ENCODE measurements around the gene ABTB2. TPM values are rescaled to one million over a fixed set of nuclear protein-coding genes. Genes with fewer than 3 reads are reported as not detected.

ABTB2 gene
- total RNA-seq, 4 donors from 2014 or later = 3.4 to 6.2 (median 4.2) TPM

DNA sequence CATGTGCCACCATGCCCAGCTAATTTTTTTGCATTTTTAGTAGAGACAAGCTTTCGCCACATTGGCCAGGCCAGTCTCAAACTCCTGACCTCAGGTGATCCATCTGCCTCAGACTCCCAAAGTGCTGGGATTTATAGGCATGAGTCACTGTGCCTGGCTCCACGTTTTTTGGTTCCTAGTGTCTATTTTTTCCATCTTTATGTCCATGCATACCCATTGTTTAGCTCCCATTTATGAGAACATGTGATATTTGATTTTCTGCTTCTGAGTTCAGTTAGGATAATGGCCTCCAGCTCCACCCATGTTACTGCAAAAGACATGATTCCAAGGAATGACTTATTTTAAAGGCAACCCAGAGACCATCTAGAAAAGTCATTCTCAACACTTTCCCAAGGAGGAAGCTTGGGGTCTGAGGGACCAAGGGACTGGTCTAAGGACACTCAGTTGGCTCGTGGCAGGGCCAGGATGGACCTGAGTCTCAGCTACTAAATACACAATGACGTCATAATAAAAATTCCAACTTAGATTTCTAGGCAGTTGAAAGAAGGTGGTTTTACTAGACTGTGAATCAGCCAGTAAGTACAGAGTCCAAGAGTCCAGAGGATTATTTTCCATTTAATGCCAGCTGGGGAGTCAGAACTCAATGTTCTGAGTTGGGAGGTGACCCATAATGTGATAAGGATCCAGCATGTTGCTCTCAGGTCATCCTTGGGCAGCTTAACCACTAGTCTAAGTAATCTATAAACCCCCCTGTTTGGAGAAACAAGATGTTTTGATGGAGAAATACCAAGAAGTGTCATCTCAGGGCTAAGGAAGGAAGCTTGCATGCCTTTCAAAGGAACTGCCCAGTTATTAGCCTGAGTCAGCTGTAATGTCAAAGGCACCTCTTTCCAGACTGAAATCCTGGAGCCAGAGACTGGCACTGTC is 39.4 kb downstream of the ABTB2 start:
- TF ChIP-seq, protein P1, sequence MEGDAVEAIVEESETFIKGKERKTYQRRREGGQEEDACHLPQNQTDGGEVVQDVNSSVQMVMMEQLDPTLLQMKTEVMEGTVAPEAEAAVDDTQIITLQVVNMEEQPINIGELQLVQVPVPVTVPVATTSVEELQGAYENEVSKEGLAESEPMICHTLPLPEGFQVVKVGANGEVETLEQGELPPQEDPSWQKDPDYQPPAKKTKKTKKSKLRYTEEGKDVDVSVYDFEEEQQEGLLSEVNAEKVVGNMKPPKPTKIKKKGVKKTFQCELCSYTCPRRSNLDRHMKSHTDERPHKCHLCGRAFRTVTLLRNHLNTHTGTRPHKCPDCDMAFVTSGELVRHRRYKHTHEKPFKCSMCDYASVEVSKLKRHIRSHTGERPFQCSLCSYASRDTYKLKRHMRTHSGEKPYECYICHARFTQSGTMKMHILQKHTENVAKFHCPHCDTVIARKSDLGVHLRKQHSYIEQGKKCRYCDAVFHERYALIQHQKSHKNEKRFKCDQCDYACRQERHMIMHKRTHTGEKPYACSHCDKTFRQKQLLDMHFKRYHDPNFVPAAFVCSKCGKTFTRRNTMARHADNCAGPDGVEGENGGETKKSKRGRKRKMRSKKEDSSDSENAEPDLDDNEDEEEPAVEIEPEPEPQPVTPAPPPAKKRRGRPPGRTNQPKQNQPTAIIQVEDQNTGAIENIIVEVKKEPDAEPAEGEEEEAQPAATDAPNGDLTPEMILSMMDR (IDR thresholded peaks at IDR 0.05) = no peak
- DNase-seq (ENCODE audit: low spot score) (no peak), ATAC-seq (ENCODE audit: low FRiP score) (peak; percentile 64)

DNA sequence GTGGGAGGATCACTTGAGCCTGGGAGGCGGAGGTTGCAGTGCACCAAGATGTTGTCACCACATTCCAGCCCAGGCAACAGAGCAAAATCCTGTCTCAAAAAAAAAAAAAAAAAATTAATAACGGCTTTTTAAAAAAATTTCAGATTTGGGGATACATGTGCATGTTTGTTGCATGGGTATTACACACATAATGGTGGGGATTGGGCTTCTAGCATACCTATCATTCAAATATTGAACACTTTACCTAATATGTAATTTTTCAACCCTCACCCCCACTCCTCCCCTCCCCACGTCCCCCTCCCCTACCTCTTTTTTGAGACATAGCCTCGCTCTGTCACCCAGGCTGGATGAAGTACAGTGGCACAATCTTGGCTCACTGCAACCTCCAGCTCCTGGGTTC is 40.1 kb downstream of the ABTB2 start:
- TF ChIP-seq, protein P1 (IDR thresholded peaks at IDR 0.05) = no peak
- no peak for ATAC-seq (ENCODE audit: low FRiP score)
- no peak for DNase-seq (ENCODE audit: low spot score)

DNA sequence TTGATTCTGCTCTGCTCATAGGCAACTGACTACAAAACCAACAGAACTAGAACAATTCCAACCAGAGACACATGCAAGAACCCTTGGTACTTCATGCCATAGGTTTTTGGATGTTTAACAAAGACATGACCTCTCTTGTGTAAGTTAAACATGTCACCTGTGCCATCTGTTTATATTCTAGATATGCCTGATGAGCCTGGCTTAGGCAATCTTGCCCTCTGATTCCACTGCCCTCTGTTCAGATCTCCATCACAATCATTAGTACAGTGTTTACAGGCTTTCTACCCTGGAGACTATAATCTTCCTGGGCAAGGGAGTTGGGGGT is 40.8 kb downstream of the ABTB2 start:
- TF ChIP-seq, protein P1 (IDR thresholded peaks at IDR 0.05) = no peak
- DNase-seq (ENCODE audit: low spot score) (no peak), ATAC-seq (ENCODE audit: low FRiP score) (no peak)

DNA sequence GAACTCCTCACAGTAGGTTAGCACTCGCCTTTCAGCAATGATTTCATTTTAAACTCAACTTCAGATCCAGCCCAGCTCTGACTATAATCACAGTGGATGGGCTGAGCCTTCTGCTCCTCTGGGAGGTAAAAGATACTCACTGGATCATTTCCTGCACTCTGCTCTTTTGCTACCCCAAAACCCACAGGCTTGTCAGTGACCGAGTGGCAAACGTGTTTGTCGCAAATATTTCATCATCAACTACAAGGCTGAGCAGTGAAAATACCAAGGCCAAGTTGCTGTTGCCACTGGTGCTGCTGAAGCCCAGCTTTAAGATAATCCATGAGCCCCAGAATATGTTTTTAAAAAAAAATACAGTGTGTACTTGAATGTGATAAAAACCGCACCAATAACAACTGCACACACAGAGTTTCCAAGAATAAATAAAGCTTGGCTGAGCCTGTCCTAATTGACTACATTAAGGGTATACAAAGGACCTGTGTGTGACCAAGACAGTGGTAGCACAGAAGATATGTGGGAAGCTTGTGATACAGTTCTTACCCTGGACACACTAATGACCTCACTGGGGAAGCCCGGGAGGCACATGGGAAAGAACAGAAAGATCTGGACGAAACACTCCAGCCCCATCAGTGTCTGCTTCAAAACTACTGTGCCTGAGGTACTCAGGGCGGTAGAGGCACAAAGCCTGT is 41.3 kb downstream of the ABTB2 start:
- ATAC-seq (ENCODE audit: low FRiP score) (no peak), DNase-seq (ENCODE audit: low spot score) (no peak)
- TF ChIP-seq, protein P1 (IDR thresholded peaks at IDR 0.05) = no peak

DNA sequence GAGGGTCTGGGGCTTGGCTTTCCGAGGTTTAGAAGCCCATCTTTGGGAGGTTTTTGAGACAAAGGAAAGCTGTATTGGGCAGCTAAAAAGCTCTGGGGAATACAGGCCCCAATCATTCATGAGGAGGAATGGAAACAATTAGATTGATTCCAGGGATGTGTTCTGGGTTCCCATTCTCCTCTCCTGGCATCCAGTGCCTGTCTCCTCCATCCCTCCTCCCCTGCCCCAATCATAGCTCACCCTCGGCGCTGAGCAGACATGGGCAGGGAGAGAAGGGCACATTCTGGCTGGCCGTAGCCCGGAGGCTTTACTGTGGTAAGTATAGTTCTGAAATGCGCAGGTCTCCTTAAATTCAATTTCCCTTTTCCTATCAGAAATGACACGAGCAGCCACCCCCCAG is 42.4 kb downstream of the ABTB2 start:
- TF ChIP-seq, protein P1 (IDR thresholded peaks at IDR 0.05) = no peak
- DNase-seq (ENCODE audit: low spot score) = no peak
- no peak for ATAC-seq (ENCODE audit: low FRiP score)

DNA sequence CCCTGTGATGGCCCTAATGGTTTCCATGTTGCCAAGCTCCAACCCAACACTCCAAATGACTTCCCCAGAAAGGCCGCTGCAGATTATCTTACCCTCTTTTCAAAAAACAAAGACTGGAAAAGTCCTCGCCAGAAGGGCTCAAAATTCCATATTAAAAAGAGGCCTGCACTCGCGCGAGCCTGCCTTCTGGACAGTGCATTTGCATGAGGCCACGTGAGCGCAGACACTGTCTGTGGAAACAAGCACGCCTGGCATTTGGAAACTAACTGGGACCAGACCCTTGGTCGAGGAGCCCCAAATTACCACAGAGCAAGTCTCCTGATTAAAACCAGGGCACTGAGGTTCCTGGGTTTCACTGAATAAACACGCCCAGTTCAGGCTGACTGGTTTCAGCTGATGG is 42.9 kb downstream of the ABTB2 start:
- ATAC-seq (ENCODE audit: low FRiP score) = no peak
- TF ChIP-seq, protein P1 (IDR thresholded peaks at IDR 0.05) = no peak
- DNase-seq (ENCODE audit: low spot score) = no peak
